Duodenal mucosa (tissue), 2 donors: ENCODE measurements around the gene TMEM164.

ENCODE experiments used
- H3K27ac ChIP-seq: one replicate; pipeline ENCODE4 v1.7.0; 2013; ENCODE audit warnings: low read depth, low read length
- H3K27me3 ChIP-seq, 2 donors: one replicate each; pipeline ENCODE4 v1.7.0; 2013; ENCODE audit warnings: low read length in 2 of 2, control low read depth in 1 of 2; ENCODE audit not compliant: insufficient read depth in 2 of 2, control insufficient read depth in 1 of 2
- H3K36me3 ChIP-seq, 2 donors: one replicate each; pipeline ENCODE4 v1.7.0; 2013; ENCODE audit warnings: low read length in 2 of 2, control low read depth in 1 of 2; ENCODE audit not compliant: insufficient read depth in 2 of 2, control insufficient read depth in 1 of 2
- H3K4me1 ChIP-seq, 2 donors: one replicate each; pipeline ENCODE4 v1.7.0; 2013; ENCODE audit warnings: low read length in 2 of 2, control low read depth in 1 of 2; ENCODE audit not compliant: insufficient read depth in 2 of 2, control insufficient read depth in 1 of 2
- H3K4me3 ChIP-seq, 2 donors: one replicate each; pipeline ENCODE4 v1.7.0; 2013; ENCODE audit warnings: low read length in 2 of 2, low read depth in 1 of 2
- H3K9ac ChIP-seq, 2 donors: one replicate each; pipeline ENCODE4 v1.7.0; 2013; ENCODE audit warnings: low read length in 2 of 2, low read depth in 1 of 2
- H3K9me3 ChIP-seq, 2 donors: one replicate each; pipeline ENCODE4 v1.7.0; 2013; ENCODE audit warnings: low read length in 2 of 2, control low read depth in 1 of 2; ENCODE audit not compliant: control insufficient read depth in 1 of 2

The TMEM164 gene

GRCh38 chrX:110050386-110050785 is 47.5 kb downstream of the TMEM164 start:
- H3K27me3 ChIP-seq, result no peaks in the 10 kb centered on the region
- no peaks in the 10 kb centered on the region for H3K36me3 ChIP-seq
- H3K4me3 ChIP-seq, result no peak overlapping the region
- no peak overlapping the region for H3K9ac ChIP-seq
- H3K9me3 ChIP-seq, result no peaks in the 10 kb centered on the region
- no peak overlapping the region for H3K27ac ChIP-seq
- H3K4me1 ChIP-seq, result no peaks in the 10 kb centered on the region

GRCh38 chrX:110050901-110051300 is 48.0 kb downstream of the TMEM164 start:
- no peaks in the 10 kb centered on the region for H3K4me1 ChIP-seq
- no peaks in the 10 kb centered on the region for H3K9me3 ChIP-seq
- no peaks in the 10 kb centered on the region for H3K36me3 ChIP-seq
- H3K9ac ChIP-seq, result no peak overlapping the region
- no peak overlapping the region for H3K4me3 ChIP-seq
- no peak overlapping the region for H3K27ac ChIP-seq
- no peaks in the 10 kb centered on the region for H3K27me3 ChIP-seq

- Histone ChIP-seq H3K9ac (no peak overlapping the region), H3K4me3 (no peak overlapping the region), H3K36me3 (no peaks in the 10 kb centered on the region), H3K9me3 (no peaks in the 10 kb centered on the region), H3K4me1 (no peaks in the 10 kb centered on the region), H3K27ac (no peak overlapping the region), H3K27me3 (no peaks in the 10 kb centered on the region)
Observed at GRCh38 chrX:110051559-110051958, 48.6 kb downstream of the TMEM164 start.

- no peak overlapping the region for H3K27ac ChIP-seq
- H3K4me3 ChIP-seq, result no peak overlapping the region
- no peaks in the 10 kb centered on the region for H3K4me1 ChIP-seq
- no peak overlapping the region for H3K9ac ChIP-seq
- no peaks in the 10 kb centered on the region for H3K27me3 ChIP-seq
- H3K36me3 ChIP-seq, result no peaks in the 10 kb centered on the region
- H3K9me3 ChIP-seq, result no peaks in the 10 kb centered on the region
Observed at GRCh38 chrX:110052303-110052702, 49.4 kb downstream of the TMEM164 start.

GRCh38 chrX:110053453-110053852 is 50.5 kb downstream of the TMEM164 start:
- H3K27me3 ChIP-seq, result no peaks in the 10 kb centered on the region
- H3K9ac ChIP-seq, result no peak overlapping the region
- H3K9me3 ChIP-seq, result no peaks in the 10 kb centered on the region
- H3K4me1 ChIP-seq, result no peaks in the 10 kb centered on the region
- H3K4me3 ChIP-seq, result no peak overlapping the region
- no peak overlapping the region for H3K27ac ChIP-seq
- H3K36me3 ChIP-seq, result no peaks in the 10 kb centered on the region

- no peaks in the 10 kb centered on the region for H3K36me3 ChIP-seq
- H3K4me1 ChIP-seq, result no peaks in the 10 kb centered on the region
- no peak overlapping the region for H3K4me3 ChIP-seq
Observed at GRCh38 chrX:110055616-110056015, 52.7 kb downstream of the TMEM164 start.

GRCh38 chrX:110056419-110056818 is 53.5 kb downstream of the TMEM164 start:
- Histone ChIP-seq H3K9me3 (no peaks in the 10 kb centered on the region), H3K4me1 (no peaks in the 10 kb centered on the region), H3K27ac (no peak overlapping the region), H3K4me3 (no peak overlapping the region), H3K27me3 (no peaks in the 10 kb centered on the region), H3K36me3 (no peaks in the 10 kb centered on the region), H3K9ac (no peak overlapping the region)

More at GRCh38 chrX:110055616-110056015, 52.7 kb downstream of the TMEM164 start:
- Histone ChIP-seq H3K9me3 (no peaks in the 10 kb centered on the region), H3K27me3 (no peaks in the 10 kb centered on the region), H3K27ac (no peak overlapping the region), H3K9ac (no peak overlapping the region)

GRCh38 chrX:110059410-110059809 is 56.5 kb downstream of the TMEM164 start:
- Histone ChIP-seq H3K9ac (no peak overlapping the region), H3K27ac (no peak overlapping the region), H3K36me3 (no peaks in the 10 kb centered on the region), H3K27me3 (no peaks in the 10 kb centered on the region), H3K4me3 (no peak overlapping the region), H3K4me1 (no peaks in the 10 kb centered on the region), H3K9me3 (no peaks in the 10 kb centered on the region)

GRCh38 chrX:110060317-110060716 is 57.4 kb downstream of the TMEM164 start:
- Histone ChIP-seq H3K4me1 (no peaks in the 10 kb centered on the region), H3K9ac (no peak overlapping the region), H3K4me3 (no peak overlapping the region), H3K27me3 (no peaks in the 10 kb centered on the region), H3K36me3 (no peaks in the 10 kb centered on the region), H3K9me3 (no peaks in the 10 kb centered on the region), H3K27ac (no peak overlapping the region)

- H3K9me3 ChIP-seq, result no peaks in the 10 kb centered on the region
- H3K27me3 ChIP-seq, result no peaks in the 10 kb centered on the region
- H3K4me3 ChIP-seq, result no peak overlapping the region
- H3K4me1 ChIP-seq, result no peaks in the 10 kb centered on the region
- no peak overlapping the region for H3K27ac ChIP-seq
- H3K36me3 ChIP-seq, result no peaks in the 10 kb centered on the region
- no peak overlapping the region for H3K9ac ChIP-seq
Observed at GRCh38 chrX:110060846-110061537, 58.1 kb downstream of the TMEM164 start.
